22Rv1 (cell line): ENCODE results near the gene SLC25A24.
"Not testable (repeated sequence)": the region's sequence is repeated elsewhere in the genome, so short reads cannot be mapped to it uniquely, and the experiment has no call there.

Source experiments
- H3K27ac ChIP-seq: fragments of 450-650 bp; 2 replicates; pipeline ENCODE4 v1.5.1; 2017
- CTCF ChIP-seq: fragments of 450-650 bp; IDR thresholded peaks from 2 replicates; pipeline ENCODE4 v1.5.1; 2017; ENCODE audit warnings: mild to moderate bottlenecking
- ZFX ChIP-seq: fragments of 450-650 bp; IDR thresholded peaks from 2 replicates; pipeline ENCODE4 v1.6.1; 2017; ENCODE audit warnings: antibody characterized with exemption, borderline replicate concordance

The SLC25A24 gene

GRCh38 chr1:108142773-108143394, 57.3 kb downstream of the SLC25A24 start:
- no peak overlapping the region for H3K27ac ChIP-seq
- no peak for TF ChIP-seq ZFX
- TF ChIP-seq CTCF = no peak

- TF ChIP-seq ZFX (no peak), CTCF (no peak)
Measured at GRCh38 chr1:108142258-108142657, 57.9 kb downstream of the SLC25A24 start.

GRCh38 chr1:108141621-108142020, 58.5 kb downstream of the SLC25A24 start:
- H3K27ac ChIP-seq = no peak overlapping the region
- no peak for TF ChIP-seq ZFX
- TF ChIP-seq CTCF = no peak

More at GRCh38 chr1:108142258-108142657, 57.9 kb downstream of the SLC25A24 start:
- no peak overlapping the region for H3K27ac ChIP-seq

- no peak overlapping the region for H3K27ac ChIP-seq
- no peak for TF ChIP-seq CTCF
Measured at GRCh38 chr1:108140936-108141335, 59.2 kb downstream of the SLC25A24 start.

GRCh38 chr1:108140177-108140576, 60.0 kb downstream of the SLC25A24 start:
- TF ChIP-seq ZFX (no peak), CTCF (no peak)

GRCh38 chr1:108139555-108139954, 60.6 kb downstream of the SLC25A24 start:
- not testable (repeated sequence) for H3K27ac ChIP-seq

More at GRCh38 chr1:108140177-108140576, 60.0 kb downstream of the SLC25A24 start:
- H3K27ac ChIP-seq = no peak overlapping the region

GRCh38 chr1:108133148-108133547, 67.0 kb downstream of the SLC25A24 start:
- not testable (repeated sequence) for H3K27ac ChIP-seq

GRCh38 chr1:108132367-108132766, 67.8 kb downstream of the SLC25A24 start:
- not testable (repeated sequence) for H3K27ac ChIP-seq

- not testable (repeated sequence) for H3K27ac ChIP-seq
Measured at GRCh38 chr1:108131281-108131680, 68.9 kb downstream of the SLC25A24 start.

- no peak overlapping the region for H3K27ac ChIP-seq
- no peak for TF ChIP-seq CTCF
- no peak for TF ChIP-seq ZFX
Measured at GRCh38 chr1:108130794-108131193, 69.3 kb downstream of the SLC25A24 start.
